HepG2 (cell line): ENCODE measurements around the gene ZNF385B. TPM values are rescaled to one million over a fixed set of nuclear protein-coding genes. Genes with fewer than 3 reads are reported as not detected.

Experiments used
- ATF1 ChIP-seq: IDR thresholded peaks from 2 replicates; pipeline ENCODE4 v1.6.1; 2016; ENCODE audit warnings: mild to moderate bottlenecking, control low read depth
- BCL6 ChIP-seq: IDR thresholded peaks from 2 replicates; pipeline ENCODE4 v1.6.1; 2016; ENCODE audit warnings: missing genetic modification reagents, missing compliant biosample characterization
- KAT2B ChIP-seq: fragments of 150-350 bp; IDR thresholded peaks from 2 replicates; pipeline ENCODE4 v1.6.1; 2014; ENCODE audit warnings: low read depth, low read length, borderline replicate concordance
- KDM3A ChIP-seq: IDR thresholded peaks from 2 replicates; pipeline ENCODE4 v1.6.1; 2018; ENCODE audit warnings: low read depth, missing compliant biosample characterization
- NFE2 ChIP-seq: sonication (generic); formaldehyde crosslinking; IDR thresholded peaks from 2 replicates; pipeline ENCODE4 v1.4.0; 2020; ENCODE audit warnings: missing genetic modification reagents
- NR2F6 ChIP-seq, 2 experiments: IDR thresholded peaks; 2 replicates each; pipeline ENCODE4 v1.6.1; 2016; ENCODE audit warnings: antibody characterized with exemption in 1 of 2, mild to moderate bottlenecking in 1 of 2
- RAD21 ChIP-seq: fragments of 450-650 bp; formaldehyde crosslinking; IDR thresholded peaks from 2 replicates; pipeline ENCODE4 v1.5.0; 2020; ENCODE audit warnings: mild to moderate bottlenecking
- SIN3B ChIP-seq: fragments of 150-350 bp; IDR thresholded peaks from 2 replicates; pipeline ENCODE4 v1.6.1; 2014; ENCODE audit warnings: low read length
- SP5 ChIP-seq: IDR thresholded peaks from 2 replicates; pipeline ENCODE4 v1.6.1; 2016; ENCODE audit warnings: low read depth, borderline replicate concordance
- ZFP62 ChIP-seq: sonication (generic); formaldehyde crosslinking; IDR thresholded peaks from 2 replicates; pipeline ENCODE4 v1.4.0; 2020; ENCODE audit warnings: missing genetic modification reagents
- ZFX ChIP-seq: sonication (generic); formaldehyde crosslinking; IDR thresholded peaks from 2 replicates; pipeline ENCODE4 v1.4.0; 2020; ENCODE audit warnings: mild to moderate bottlenecking, low read depth, missing genetic modification reagents, moderate library complexity
- ZNF124 ChIP-seq: sonication (generic); formaldehyde crosslinking; IDR thresholded peaks from 2 replicates; pipeline ENCODE4 v1.4.0; 2020; ENCODE audit warnings: missing genetic modification reagents
- ZNF232 ChIP-seq: sonication (generic); formaldehyde crosslinking; IDR thresholded peaks from 2 replicates; pipeline ENCODE4 v1.4.0; 2020; ENCODE audit warnings: missing genetic modification reagents, borderline replicate concordance
- ZNF251 ChIP-seq: sonication (generic); formaldehyde crosslinking; IDR thresholded peaks from 2 replicates; pipeline ENCODE4 v1.9.0; 2021; ENCODE audit warnings: mild to moderate bottlenecking, missing genetic modification reagents
- ZNF33A ChIP-seq: sonication (generic); formaldehyde crosslinking; IDR thresholded peaks from 2 replicates; pipeline ENCODE4 v1.5.1; 2020; ENCODE audit warnings: missing genetic modification reagents, mild to moderate bottlenecking, moderate library complexity, borderline replicate concordance
- ZNF556 ChIP-seq: sonication (generic); formaldehyde crosslinking; IDR thresholded peaks from 2 replicates; pipeline ENCODE4 v1.4.0; 2020; ENCODE audit warnings: mild to moderate bottlenecking, missing genetic modification reagents, borderline replicate concordance
- ZNF557 ChIP-seq: sonication (generic); formaldehyde crosslinking; IDR thresholded peaks from 2 replicates; pipeline ENCODE4 v1.4.0; 2020; ENCODE audit warnings: missing genetic modification reagents
- ZNF646 ChIP-seq: sonication (generic); formaldehyde crosslinking; IDR thresholded peaks from 2 replicates; pipeline ENCODE4 v1.9.0; 2021; ENCODE audit warnings: mild to moderate bottlenecking, missing genetic modification reagents
- ZNF652 ChIP-seq: IDR thresholded peaks from 2 replicates; pipeline ENCODE4 v1.6.1; 2016; ENCODE audit warnings: low read depth, borderline replicate concordance
- ZNF772 ChIP-seq: sonication (generic); formaldehyde crosslinking; IDR thresholded peaks from 2 replicates; pipeline ENCODE4 v1.5.0; 2020; ENCODE audit warnings: mild to moderate bottlenecking, missing genetic modification reagents
- polyA plus RNA-seq, 8 experiments: library from polyadenylated mRNA; depleted of rRNA in 3 of 8; stranded (reverse) in 7 of 8; unstranded in 1 of 8; fragments of >200 nt; fragmentation: Illumina TruSeq in 4 of 8; extraction: Trizol in 4 of 8; gene quantifications; 2 replicates each; pipeline versions ENCODE4 v1.2.1 to v1.2.3, GENCODE V29; 2011 to 2016; ENCODE audit warnings: low read depth in 4 of 8, missing spikeins in 1 of 8, mixed read lengths in 1 of 8; ENCODE audit not compliant: insufficient read depth in 1 of 8
- total RNA-seq, 5 experiments: library from RNA; depleted of rRNA; stranded (reverse); fragments of >200 nt; fragmentation: Illumina TruSeq; extraction: Trizol; gene quantifications; 2 replicates each; pipeline ENCODE4 v1.2.3, GENCODE V29; 2016; ENCODE audit warnings: low read depth in 1 of 5
- TF ChIP-seq, protein P1 (sequence below): sonication (generic); formaldehyde crosslinking; IDR thresholded peaks from 2 replicates; pipeline ENCODE4 v1.5.0; 2020; ENCODE audit warnings: missing genetic modification reagents, mild to moderate bottlenecking, borderline replicate concordance
- TF ChIP-seq, protein P2 (sequence below): sonication (generic); formaldehyde crosslinking; IDR thresholded peaks from 2 replicates; pipeline ENCODE4 v1.4.0; 2020; ENCODE audit warnings: mild to moderate bottlenecking, missing genetic modification reagents
- TF ChIP-seq, protein P3 (sequence below): IDR thresholded peaks from 2 replicates; pipeline ENCODE4 v1.6.1; 2016; ENCODE audit warnings: control low read depth

ZNF385B gene
- total and polyA plus RNA-seq, 2 of the 13 experiments (the other 11 are each of a cell fraction or from before 2014, with no cell fraction given) = 3.3 to 6.7 TPM

- TF ChIP-seq SP5 (CRISPR knock-in tag) (peak; percentile 89), NR2F6 (IDR thresholded peaks at IDR 0.05) (peak; percentile 76), NR2F6 (CRISPR knock-in tag; IDR thresholded peaks at IDR 0.05) (peak; percentile 79), ZNF251 (CRISPR knock-in tag) (no peak), NFE2 (CRISPR knock-in tag) (peak; percentile 37; the same call in 1 of the 2 replicates), ZNF124 (peak; percentile 67; the same call in 1 of the 2 replicates), ZNF557 (no peak), ZFX (peak; percentile 47; the same call in 1 of the 2 replicates), ZNF652 (peak; percentile 97), ZNF556 (peak; percentile 72; the same call in 1 of the 2 replicates), ZNF646 (CRISPR knock-in tag) (no peak), ZNF772 (CRISPR knock-in tag) (peak; percentile 84; the same call in 1 of the 2 replicates), RAD21 (CRISPR knock-in tag) (peak; percentile 36), BCL6 (peak; percentile 97), KDM3A (CRISPR knock-in tag) (peak; percentile 83; the same call in 1 of the 2 replicates), ZFP62 (no peak), SIN3B (no peak), ATF1 (CRISPR knock-in tag) (peak; percentile 80), ZNF33A (CRISPR knock-in tag) (no peak; the same call in 1 of the 2 replicates), ZNF232 (CRISPR knock-in tag) (peak; percentile 84), KAT2B (peak; percentile 67)
- TF ChIP-seq, protein P1, sequence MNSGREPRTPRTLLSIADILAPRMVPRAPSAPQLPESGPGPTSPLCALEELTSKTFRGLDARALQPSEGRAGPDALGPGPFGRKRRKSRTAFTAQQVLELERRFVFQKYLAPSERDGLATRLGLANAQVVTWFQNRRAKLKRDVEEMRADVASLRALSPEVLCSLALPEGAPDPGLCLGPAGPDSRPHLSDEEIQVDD (CRISPR knock-in tag) = no peak
- TF ChIP-seq, protein P2, sequence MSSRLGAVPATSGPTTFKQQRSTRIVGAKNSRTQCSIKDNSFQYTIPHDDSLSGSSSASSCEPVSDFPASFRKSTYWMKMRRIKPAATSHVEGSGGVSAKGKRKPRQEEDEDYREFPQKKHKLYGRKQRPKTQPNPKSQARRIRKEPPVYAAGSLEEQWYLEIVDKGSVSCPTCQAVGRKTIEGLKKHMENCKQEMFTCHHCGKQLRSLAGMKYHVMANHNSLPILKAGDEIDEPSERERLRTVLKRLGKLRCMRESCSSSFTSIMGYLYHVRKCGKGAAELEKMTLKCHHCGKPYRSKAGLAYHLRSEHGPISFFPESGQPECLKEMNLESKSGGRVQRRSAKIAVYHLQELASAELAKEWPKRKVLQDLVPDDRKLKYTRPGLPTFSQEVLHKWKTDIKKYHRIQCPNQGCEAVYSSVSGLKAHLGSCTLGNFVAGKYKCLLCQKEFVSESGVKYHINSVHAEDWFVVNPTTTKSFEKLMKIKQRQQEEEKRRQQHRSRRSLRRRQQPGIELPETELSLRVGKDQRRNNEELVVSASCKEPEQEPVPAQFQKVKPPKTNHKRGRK (CRISPR knock-in tag) = no peak
- TF ChIP-seq, protein P3, sequence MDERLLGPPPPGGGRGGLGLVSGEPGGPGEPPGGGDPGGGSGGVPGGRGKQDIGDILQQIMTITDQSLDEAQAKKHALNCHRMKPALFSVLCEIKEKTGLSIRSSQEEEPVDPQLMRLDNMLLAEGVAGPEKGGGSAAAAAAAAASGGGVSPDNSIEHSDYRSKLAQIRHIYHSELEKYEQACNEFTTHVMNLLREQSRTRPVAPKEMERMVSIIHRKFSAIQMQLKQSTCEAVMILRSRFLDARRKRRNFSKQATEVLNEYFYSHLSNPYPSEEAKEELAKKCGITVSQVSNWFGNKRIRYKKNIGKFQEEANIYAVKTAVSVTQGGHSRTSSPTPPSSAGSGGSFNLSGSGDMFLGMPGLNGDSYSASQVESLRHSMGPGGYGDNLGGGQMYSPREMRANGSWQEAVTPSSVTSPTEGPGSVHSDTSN (CRISPR knock-in tag) = peak; percentile 62
Observed at GRCh38 chr2:179543361-179543901, 318.0 kb downstream of the ZNF385B start (continued).
